ENCODE data around the gene ZNF341.
A peak's percentile ranks its signal among the peaks of the same experiment; 100 is the strongest.
"Not testable (repeated sequence)": the region's sequence is repeated elsewhere in the genome, so short reads cannot be mapped to it uniquely, and the experiment has no call there.

Gene ZNF341

GRCh38 chr20:33790566-33790965, 58.8 kb downstream of the ZNF341 start:
- CTCF ChIA-PET = interaction anchor here (1.3 kb wide), 1 partner anchor 8 kb away, joined by 4 read pairs; no protein-coding TSS in a partner anchor

GRCh38 chr20:33791021-33791420, 59.2 kb downstream of the ZNF341 start:
- TF ChIP-seq CTCF (IDR thresholded peaks at IDR 0.05; ENCODE audit: control extremely low read depth, extremely low read depth, low read depth, missing control alignments) = no peak
- CTCF ChIA-PET = interaction anchor here (1.7 kb wide), 2 partner anchors 8 to 19 kb away, joined by 4 to 10 read pairs; no protein-coding TSS in a partner anchor
- DNase-seq (ENCODE audit: extremely low spot score) = no peak
- POLR2A ChIA-PET = no interaction called here

More at GRCh38 chr20:33790566-33790965, 58.8 kb downstream of the ZNF341 start:
- no peak for TF ChIP-seq CTCF (IDR thresholded peaks at IDR 0.05; ENCODE audit: control extremely low read depth, extremely low read depth, low read depth, missing control alignments)
- DNase-seq (ENCODE audit: extremely low spot score) = no peak
- POLR2A ChIA-PET = no interaction called here

- ChIA-PET CTCF (interaction anchor here (1.0 to 4.1 kb wide), 17 partner anchors 9 to 107 kb away, joined by 3 to 22 read pairs (median 4); no protein-coding TSS in a partner anchor), POLR2A (no interaction called here)
- no peak for DNase-seq (ENCODE audit: extremely low spot score)
- no peak for TF ChIP-seq CTCF (IDR thresholded peaks at IDR 0.05; ENCODE audit: control extremely low read depth, extremely low read depth, low read depth, missing control alignments)
These were observed 59.7 kb downstream of the ZNF341 start for GRCh38 chr20:33791540-33791939.

DNA sequence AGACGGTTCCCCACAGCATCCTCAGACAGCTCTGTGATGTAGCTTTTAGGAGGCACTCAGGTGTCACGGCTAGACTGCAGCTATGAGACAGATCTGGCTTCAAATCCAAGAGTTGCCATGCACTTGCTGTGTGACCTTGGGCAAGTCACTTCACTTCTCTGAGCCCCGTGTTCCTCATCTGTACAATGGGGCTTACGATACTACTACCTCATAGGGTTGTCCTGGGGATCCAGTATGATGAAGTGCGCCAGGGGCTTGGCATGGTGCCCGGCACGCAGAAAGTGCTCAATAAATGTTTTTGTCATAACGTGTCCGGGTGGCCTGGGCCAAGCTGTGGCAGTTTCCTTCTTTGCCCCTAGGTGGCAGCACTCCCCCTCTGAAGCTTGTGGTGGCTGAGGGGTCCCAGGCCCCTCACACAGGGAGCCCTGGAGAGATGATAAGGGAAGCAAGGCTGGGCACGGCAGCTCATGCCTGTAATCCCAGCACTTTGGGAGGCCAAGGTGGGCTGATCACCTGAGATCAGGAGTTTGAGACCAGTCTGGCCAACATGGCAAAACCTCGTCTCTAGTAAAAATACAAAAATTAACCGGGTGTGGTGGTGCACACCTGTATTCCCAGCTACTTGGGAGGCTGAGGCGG, 60.3 kb downstream of the ZNF341 start:
- peak; percentile 73 for TF ChIP-seq CTCF (IDR thresholded peaks at IDR 0.05; ENCODE audit: control extremely low read depth, extremely low read depth, low read depth, missing control alignments)
- CTCF ChIA-PET = interaction anchor here (1.0 to 4.1 kb wide), 17 partner anchors 9 to 107 kb away, joined by 3 to 22 read pairs (median 4); no protein-coding TSS in a partner anchor
- peak; percentile 68 for DNase-seq (ENCODE audit: extremely low spot score)
- POLR2A ChIA-PET = no interaction called here

GRCh38 chr20:33792598-33792989, 60.8 kb downstream of the ZNF341 start:
- DNase-seq (ENCODE audit: extremely low spot score); POLR2A ChIA-PET: not testable (repeated sequence)
- CTCF ChIA-PET = interaction anchor here (1.0 to 4.1 kb wide), 18 partner anchors 9 to 337 kb away, joined by 3 to 22 read pairs (median 4); no protein-coding TSS in a partner anchor

DNA sequence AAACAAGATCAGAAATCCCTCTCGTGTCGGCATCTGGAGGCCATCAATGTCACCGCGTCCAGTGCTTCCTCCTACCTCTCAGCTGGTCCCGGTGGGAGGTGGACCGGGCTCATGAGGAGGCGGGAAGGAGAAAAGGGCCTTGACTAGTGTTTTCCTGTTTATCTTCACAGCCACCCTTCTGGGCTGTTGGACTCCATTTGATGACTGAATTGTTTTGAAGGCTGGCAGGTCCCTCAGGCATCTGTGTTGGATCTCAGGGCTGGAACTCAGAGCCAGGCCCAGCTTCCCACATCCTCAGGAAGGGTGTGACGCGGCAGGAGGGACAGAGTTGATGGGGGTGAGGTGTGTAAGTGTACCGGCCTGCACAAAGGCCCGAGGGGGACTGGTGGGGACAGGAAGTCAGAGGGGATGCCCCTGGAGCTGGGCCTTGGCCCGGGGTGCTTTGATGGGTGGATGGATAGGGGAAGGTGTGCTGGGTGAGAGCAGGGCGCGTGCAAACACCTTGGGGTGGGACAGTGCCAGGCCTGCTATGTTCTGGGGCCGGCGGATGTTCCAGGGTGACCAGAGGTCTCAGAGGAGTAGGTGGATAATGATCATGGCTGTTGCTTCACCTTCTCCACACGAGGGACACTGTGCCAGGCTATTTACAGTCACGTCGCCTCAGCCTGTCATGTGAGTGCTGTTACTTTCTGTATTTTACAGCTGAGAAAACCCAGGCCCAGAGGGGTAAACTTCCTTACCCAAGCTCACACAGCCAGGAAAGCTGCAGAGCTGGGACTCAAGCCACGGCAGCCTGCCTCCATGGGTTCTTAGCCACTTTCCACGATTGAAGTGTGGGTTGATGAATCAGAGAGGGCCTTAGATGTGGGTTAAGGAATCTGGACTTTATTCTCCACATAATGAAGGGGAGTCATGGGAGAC, 61.5 kb downstream of the ZNF341 start:
- DNase-seq (ENCODE audit: extremely low spot score) = no peak
- POLR2A ChIA-PET = no interaction called here

More for the DNA sequence above, 61.5 kb downstream of the ZNF341 start:
- CTCF ChIA-PET = interaction anchor here (1.1 to 4.1 kb wide), 16 partner anchors 11 to 336 kb away, joined by 3 to 22 read pairs (median 4); partner anchors contain the start of gene CHMP4B
- TF ChIP-seq CTCF (IDR thresholded peaks at IDR 0.05; ENCODE audit: control extremely low read depth, extremely low read depth, low read depth, missing control alignments) = no peak
